RCC 7860 (cell line): ENCODE data around the gene NKX1-1.

ENCODE experiments used
- DNase-seq: peaks from one replicate; pipeline ENCODE4 v3.0.0-alpha.2; 2015; ENCODE audit warnings: low spot score
- FAIRE-seq: peaks from 2 replicates; lab custom pipeline; 2012; peaks lifted over from hg19 to GRCh38; lab: Jason Lieb, UNC

NKX1-1 gene

GRCh38 chr4:1362046-1362445 is 44.2 kb downstream of the NKX1-1 start:
- DNase-seq (no peak), FAIRE-seq (no peak)

- FAIRE-seq (no peak), DNase-seq (no peak)
Observed at GRCh38 chr4:1361431-1361830, 44.8 kb downstream of the NKX1-1 start.

GRCh38 chr4:1360423-1361283 is 45.6 kb downstream of the NKX1-1 start:
- DNase-seq: no peak
- no peak for FAIRE-seq

GRCh38 chr4:1359976-1360375 is 46.3 kb downstream of the NKX1-1 start:
- FAIRE-seq: no peak

GRCh38 chr4:1359144-1359501 is 47.1 kb downstream of the NKX1-1 start:
- DNase-seq: no peak
- FAIRE-seq: no peak

More at GRCh38 chr4:1359976-1360375, 46.3 kb downstream of the NKX1-1 start:
- no peak for DNase-seq

- no peak for DNase-seq
- no peak for FAIRE-seq
Observed at GRCh38 chr4:1358421-1359143, 47.7 kb downstream of the NKX1-1 start.

- FAIRE-seq: no peak
- no peak for DNase-seq
Observed at GRCh38 chr4:1357356-1358248, 48.6 kb downstream of the NKX1-1 start.

GRCh38 chr4:1356181-1356998 is 49.9 kb downstream of the NKX1-1 start:
- no peak for DNase-seq
- no peak for FAIRE-seq

- DNase-seq (no peak), FAIRE-seq (no peak)
Observed at GRCh38 chr4:1355378-1355777, 50.9 kb downstream of the NKX1-1 start.

- FAIRE-seq: no peak
- no peak for DNase-seq
Observed at GRCh38 chr4:1354983-1355275, 51.3 kb downstream of the NKX1-1 start.

- FAIRE-seq (no peak), DNase-seq (no peak)
Observed at GRCh38 chr4:1354136-1354982, 51.9 kb downstream of the NKX1-1 start.

GRCh38 chr4:1353186-1354055 is 52.8 kb downstream of the NKX1-1 start:
- FAIRE-seq (no peak), DNase-seq (no peak)
